Activated CD4-positive, alpha-beta memory T cell treated with anti-CD3 and anti-CD28 coated beads for 36 hours (primary cell): Measurements from ENCODE around the gene HACD4. TPM values are rescaled to one million over a fixed set of nuclear protein-coding genes. Genes with fewer than 3 reads are reported as not detected.

Experiments
- CTCF ChIA-PET: fragments of 350-600 bp; sonication (Branson Sonifier 250); formaldehyde crosslinking; loops from one replicate; lab custom pipeline; 2021; ENCODE audit warnings: antibody characterized with exemption, inconsistent platforms; lab: Charles Lee
- POLR2A ChIA-PET: fragments of 350-600 bp; sonication (Branson Sonifier 250); formaldehyde crosslinking; loops from one replicate; lab custom pipeline; 2021; ENCODE audit warnings: antibody characterized with exemption; lab: Charles Lee
- DNase-seq: peaks from one replicate; pipeline ENCODE4 v3.0.0-alpha.2; 2020
- H3K27ac Mint-ChIP-seq: one replicate; pipeline ENCODE4 v1.8.0; 2021; ENCODE audit warnings: mixed read lengths
- H3K27me3 Mint-ChIP-seq: one replicate; pipeline ENCODE4 v1.8.0; 2021; ENCODE audit warnings: mixed read lengths
- H3K36me3 Mint-ChIP-seq: one replicate; pipeline ENCODE4 v1.8.0; 2021; ENCODE audit warnings: mixed read lengths
- H3K4me1 Mint-ChIP-seq: one replicate; pipeline ENCODE4 v1.8.0; 2021; ENCODE audit warnings: low read depth, mixed read lengths
- H3K4me3 Mint-ChIP-seq: one replicate; pipeline ENCODE4 v1.8.0; 2021; ENCODE audit warnings: mild to moderate bottlenecking, mixed read lengths
- H3K9me3 Mint-ChIP-seq: one replicate; pipeline ENCODE4 v1.8.0; 2021; ENCODE audit warnings: mixed read lengths
- intact Hi-C: fragments of 100-400 bp; cut with micrococcal nuclease; formaldehyde crosslinking; loops from one replicate; pipeline ENCODE4 v1.15.1; 2023
- total RNA-seq, 2 experiments: library from RNA; stranded (reverse); gene quantifications; one replicate each; pipeline ENCODE4 v1.2.3, GENCODE V29; 2021

HACD4 gene
- total RNA-seq, 2 experiments from 2014 or later: 1.9 to 2.4 TPM

DNA sequence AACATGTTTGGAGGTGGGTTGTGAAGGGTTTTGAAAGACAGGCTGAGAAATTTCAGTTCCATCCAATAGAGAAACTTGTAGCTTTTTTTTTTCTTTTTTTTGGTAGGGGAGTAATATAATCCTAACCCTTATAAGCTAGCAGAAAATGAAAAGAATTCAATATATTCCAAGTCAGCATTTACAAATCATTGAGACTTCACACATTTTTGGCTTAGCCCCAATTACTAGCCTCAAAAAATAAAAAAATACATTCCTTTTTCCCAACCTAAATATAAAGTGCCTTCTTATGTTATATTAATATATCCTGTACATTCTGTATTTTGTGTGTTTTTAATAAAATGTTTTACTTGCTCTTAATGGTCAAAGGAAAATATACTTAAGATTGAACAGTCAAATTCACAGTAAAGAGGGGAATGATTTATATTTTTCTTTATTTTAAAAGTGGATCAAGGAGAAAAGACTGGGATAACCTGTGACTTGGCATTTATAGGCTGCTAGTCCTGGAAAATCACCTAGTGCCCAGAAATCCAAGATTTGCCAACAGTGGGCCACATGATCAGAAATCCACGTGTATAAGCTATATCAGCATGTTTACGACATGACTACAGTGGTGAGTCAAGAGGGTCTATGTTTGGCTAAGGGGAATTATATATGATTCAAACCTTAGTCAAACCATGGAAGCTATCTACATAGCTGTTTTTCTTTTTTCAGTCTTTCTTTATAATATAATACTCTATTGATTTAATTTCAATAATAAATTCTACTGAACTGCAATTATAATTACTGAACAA, 14.5 kb downstream of the HACD4 start:
- ChIA-PET CTCF (no interaction called here), POLR2A (no interaction called here)
- Mint-ChIP-seq H3K36me3 (peaks cover 30% of the 10 kb centered on the region), H3K4me3 (no peak overlapping the region), H3K9me3 (no peaks in the 10 kb centered on the region), H3K27me3 (no peaks in the 10 kb centered on the region), H3K4me1 (peaks cover 6% of the 10 kb centered on the region), H3K27ac (no peak overlapping the region)
- DNase-seq: no peak
- intact Hi-C loops: no loop called here

- H3K4me1 Mint-ChIP-seq: peaks cover 6% of the 10 kb centered on the region
- no peak overlapping the region for H3K4me3 Mint-ChIP-seq
- no peaks in the 10 kb centered on the region for H3K9me3 Mint-ChIP-seq
- H3K27ac Mint-ChIP-seq: no peak overlapping the region
- peaks cover 29% of the 10 kb centered on the region for H3K36me3 Mint-ChIP-seq
- DNase-seq: no peak
- H3K27me3 Mint-ChIP-seq: no peaks in the 10 kb centered on the region
- intact Hi-C loops: no loop called here
- POLR2A ChIA-PET: no interaction called here
- CTCF ChIA-PET: no interaction called here
Measured at GRCh38 chr9:21015995-21016394, 15.4 kb downstream of the HACD4 start.

DNA sequence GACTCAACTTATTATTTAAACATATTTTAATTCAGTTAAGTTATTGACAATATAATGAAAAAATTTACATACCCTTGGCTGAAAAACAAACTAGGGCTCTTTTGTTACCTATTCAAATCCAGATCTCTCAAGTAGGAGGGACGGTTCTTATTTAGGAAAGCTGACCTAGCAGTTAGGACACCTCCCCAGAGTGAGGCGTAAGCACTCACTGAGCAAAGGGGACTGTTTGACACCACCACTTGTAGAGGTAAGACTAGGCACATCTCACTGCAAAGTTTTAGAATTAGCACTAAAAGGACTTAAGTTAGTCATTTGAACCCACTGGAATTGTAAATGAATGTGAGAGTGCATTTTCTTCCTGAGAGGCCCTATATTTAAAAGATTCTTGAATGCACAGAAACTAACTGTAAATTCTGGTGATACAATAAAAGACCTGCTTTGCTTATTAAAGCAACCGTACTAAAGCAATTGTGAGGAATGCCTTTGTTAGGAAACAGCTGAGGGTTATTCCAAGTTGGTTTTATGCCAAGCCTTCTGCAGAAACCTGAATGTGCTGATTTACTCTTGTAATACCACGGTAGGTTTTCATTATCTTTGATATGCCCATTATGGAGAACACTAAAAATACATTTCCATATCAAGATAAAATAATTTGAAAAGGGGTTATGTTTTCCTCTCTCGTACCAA, 16.2 kb downstream of the HACD4 start:
- intact Hi-C loops: no loop called here
- CTCF ChIA-PET: no interaction called here
- Mint-ChIP-seq H3K36me3 (peaks cover 29% of the 10 kb centered on the region), H3K4me3 (no peak overlapping the region), H3K9me3 (no peaks in the 10 kb centered on the region), H3K27ac (no peak overlapping the region), H3K4me1 (peaks cover 4% of the 10 kb centered on the region), H3K27me3 (no peaks in the 10 kb centered on the region)
- DNase-seq: no peak
- POLR2A ChIA-PET: no interaction called here

- H3K27me3 Mint-ChIP-seq: no peaks in the 10 kb centered on the region
Measured at GRCh38 chr9:21002040-21002439, 29.4 kb downstream of the HACD4 start.

DNA sequence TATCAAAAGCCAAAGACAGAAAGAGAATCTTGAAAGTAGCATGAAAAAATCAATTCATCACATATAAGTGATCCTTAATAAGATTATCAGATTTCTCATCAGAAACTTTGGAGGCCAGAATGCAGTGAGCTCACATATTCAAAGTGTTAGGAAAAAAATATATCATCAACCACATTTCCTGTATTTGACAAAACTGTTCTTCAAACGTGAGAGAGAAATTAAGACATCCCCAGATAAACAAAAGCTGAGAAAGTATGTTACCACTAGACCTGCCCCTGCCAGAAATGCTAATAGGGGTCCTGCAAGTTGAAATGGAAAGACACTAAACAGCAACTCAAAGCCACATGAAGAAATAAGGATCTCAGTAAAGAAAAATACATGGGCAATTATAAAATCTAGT, 29.9 kb downstream of the HACD4 start:
- CTCF ChIA-PET: no interaction called here
- Mint-ChIP-seq H3K4me1 (peaks cover 33% of the 10 kb centered on the region), H3K9me3 (peaks cover 12% of the 10 kb centered on the region), H3K4me3 (no peak overlapping the region), H3K36me3 (peaks cover 32% of the 10 kb centered on the region), H3K27me3 (no peaks in the 10 kb centered on the region), H3K27ac (peak overlapping the region; percentile 47)
- DNase-seq: no peak
- intact Hi-C loops: loop anchor here (1.0 to 2.0 kb wide), 2 partner anchors 27 to 379 kb away; partner anchors contain the start of gene MLLT3
- POLR2A ChIA-PET: interaction anchor here (0.6 kb wide), 1 partner anchor 29 kb away, joined by 5 read pairs; no protein-coding TSS in a partner anchor

More at GRCh38 chr9:21002040-21002439, 29.4 kb downstream of the HACD4 start:
- ChIA-PET CTCF (no interaction called here), POLR2A (no interaction called here)
- no peak overlapping the region for H3K4me3 Mint-ChIP-seq
- no peak for DNase-seq
- peaks cover 28% of the 10 kb centered on the region for H3K4me1 Mint-ChIP-seq
- intact Hi-C loops: no loop called here
- H3K9me3 Mint-ChIP-seq: peaks cover 12% of the 10 kb centered on the region
- H3K27ac Mint-ChIP-seq: no peak overlapping the region
- H3K36me3 Mint-ChIP-seq: peaks cover 37% of the 10 kb centered on the region

- Mint-ChIP-seq H3K9me3 (peaks cover 12% of the 10 kb centered on the region), H3K36me3 (peaks cover 33% of the 10 kb centered on the region), H3K4me3 (no peak overlapping the region), H3K27ac (peak overlapping the region; percentile 49), H3K27me3 (no peaks in the 10 kb centered on the region), H3K4me1 (peaks cover 46% of the 10 kb centered on the region)
- DNase-seq: peak; percentile 17
- POLR2A ChIA-PET: interaction anchor here (0.9 to 1.3 kb wide), 3 partner anchors 10 to 375 kb away, joined by 3 to 9 read pairs (median 5); partner anchors contain the start of genes HACD4 and MLLT3
- intact Hi-C loops: loop anchor here (1.0 to 5.0 kb wide), 2 partner anchors 33 to 640 kb away; no protein-coding TSS in a partner anchor
- CTCF ChIA-PET: no interaction called here
Measured at GRCh38 chr9:20997503-20998076, 33.9 kb downstream of the HACD4 start.

DNA sequence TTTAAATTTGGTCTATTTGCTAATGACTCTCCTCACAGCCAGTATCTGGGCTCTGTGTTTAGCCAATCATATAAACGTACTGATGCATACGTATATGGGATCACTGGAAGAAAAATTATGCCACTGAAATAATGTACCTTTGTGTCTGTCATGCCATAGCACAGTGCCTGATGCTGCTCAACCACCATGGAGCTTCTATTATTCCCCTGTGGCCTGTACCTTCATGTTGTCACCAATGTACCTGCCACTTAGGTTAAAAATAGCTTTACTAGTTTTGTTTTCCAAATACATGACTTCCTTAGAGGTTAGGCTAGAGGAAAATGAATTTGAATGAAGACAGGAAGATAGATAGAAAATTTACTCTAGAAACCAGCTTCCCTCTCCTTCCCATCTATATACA, 34.6 kb downstream of the HACD4 start:
- Mint-ChIP-seq H3K9me3 (peaks cover 12% of the 10 kb centered on the region), H3K4me3 (no peak overlapping the region), H3K4me1 (peaks cover 39% of the 10 kb centered on the region), H3K27ac (no peak overlapping the region), H3K27me3 (no peaks in the 10 kb centered on the region), H3K36me3 (peaks cover 38% of the 10 kb centered on the region)
- ChIA-PET CTCF (no interaction called here), POLR2A (interaction anchor here (0.9 to 1.3 kb wide), 3 partner anchors 11 to 374 kb away, joined by 3 to 9 read pairs (median 5); partner anchors contain the start of genes HACD4 and MLLT3)
- intact Hi-C loops: loop anchor here (1.0 to 5.0 kb wide), 2 partner anchors 33 to 640 kb away; no protein-coding TSS in a partner anchor
- no peak for DNase-seq

- DNase-seq: no peak
- POLR2A ChIA-PET: interaction anchor here (0.6 kb wide), 1 partner anchor 195 kb away, joined by 4 read pairs; no protein-coding TSS in a partner anchor
Measured at GRCh38 chr9:20995616-20996015, 35.8 kb downstream of the HACD4 start.

DNA sequence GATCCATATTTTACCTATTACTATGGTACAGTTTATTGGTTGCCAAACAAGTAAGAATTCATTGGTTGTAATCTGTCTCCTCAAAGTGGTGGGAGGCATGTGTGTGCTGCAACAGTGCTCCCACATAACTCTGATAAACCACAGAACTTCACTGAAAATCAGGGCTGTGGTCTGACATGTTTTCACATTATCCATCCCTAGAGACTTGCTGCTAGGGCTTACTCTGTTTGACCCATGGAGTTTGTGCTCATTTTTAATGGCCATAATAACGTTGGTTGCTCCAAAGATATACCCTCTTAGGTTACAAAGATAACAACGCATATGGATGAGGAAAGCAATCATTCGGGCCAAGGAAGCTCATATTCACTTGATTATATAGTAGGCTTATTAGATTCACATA, 37.0 kb downstream of the HACD4 start:
- no peak overlapping the region for H3K27ac Mint-ChIP-seq
- CTCF ChIA-PET: no interaction called here

More at GRCh38 chr9:20995616-20996015, 35.8 kb downstream of the HACD4 start:
- Mint-ChIP-seq H3K27me3 (no peaks in the 10 kb centered on the region), H3K4me1 (peaks cover 29% of the 10 kb centered on the region), H3K36me3 (peaks cover 41% of the 10 kb centered on the region), H3K4me3 (no peak overlapping the region), H3K27ac (no peak overlapping the region), H3K9me3 (peaks cover 2% of the 10 kb centered on the region)
- intact Hi-C loops: loop anchor here (5.0 kb wide), 1 partner anchor 638 kb away; no protein-coding TSS in a partner anchor
- CTCF ChIA-PET: no interaction called here

DNA sequence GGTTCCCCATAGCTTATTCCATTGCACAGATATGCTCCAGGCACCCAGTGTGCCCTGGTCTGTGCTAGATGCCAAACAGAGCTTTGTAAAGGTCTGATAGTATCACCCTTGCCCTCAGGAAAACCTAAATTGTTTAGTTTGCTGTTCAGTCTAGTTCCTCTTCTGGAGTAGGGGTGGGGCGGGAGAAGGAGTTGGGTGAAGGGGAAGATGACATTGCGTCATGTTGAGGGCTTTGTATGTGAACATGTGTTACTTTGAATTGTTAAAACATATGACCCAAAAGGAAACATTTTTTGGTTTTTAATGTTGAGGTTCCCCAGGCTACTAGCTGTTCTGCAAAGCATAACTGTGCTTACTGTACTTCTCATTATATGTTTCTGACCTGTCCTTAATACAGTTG, 40.6 kb downstream of the HACD4 start:
- Mint-ChIP-seq H3K36me3 (peaks cover 57% of the 10 kb centered on the region), H3K4me3 (no peak overlapping the region), H3K27me3 (no peaks in the 10 kb centered on the region), H3K9me3 (no peaks in the 10 kb centered on the region), H3K27ac (no peak overlapping the region), H3K4me1 (peaks cover 7% of the 10 kb centered on the region)
- no peak for DNase-seq
- ChIA-PET CTCF (no interaction called here), POLR2A (no interaction called here)
- intact Hi-C loops: no loop called here

More for the DNA sequence above, 37.0 kb downstream of the HACD4 start:
- intact Hi-C loops: no loop called here
- peaks cover 29% of the 10 kb centered on the region for H3K4me1 Mint-ChIP-seq
- H3K36me3 Mint-ChIP-seq: peaks cover 46% of the 10 kb centered on the region
- POLR2A ChIA-PET: no interaction called here
- no peak for DNase-seq
- no peak overlapping the region for H3K4me3 Mint-ChIP-seq
- H3K27me3 Mint-ChIP-seq: no peaks in the 10 kb centered on the region
- no peaks in the 10 kb centered on the region for H3K9me3 Mint-ChIP-seq

- ChIA-PET CTCF (no interaction called here), POLR2A (no interaction called here)
- no peaks in the 10 kb centered on the region for H3K9me3 Mint-ChIP-seq
Measured at GRCh38 chr9:20989923-20990341, 41.5 kb downstream of the HACD4 start.

More at GRCh38 chr9:20989923-20990341, 41.5 kb downstream of the HACD4 start:
- H3K27ac Mint-ChIP-seq: no peak overlapping the region
- H3K27me3 Mint-ChIP-seq: no peaks in the 10 kb centered on the region
- H3K4me3 Mint-ChIP-seq: no peak overlapping the region
- peaks cover 49% of the 10 kb centered on the region for H3K36me3 Mint-ChIP-seq
- peaks cover 3% of the 10 kb centered on the region for H3K4me1 Mint-ChIP-seq
- intact Hi-C loops: no loop called here
- DNase-seq: no peak
